Retinal pigment epithelial cell (primary cell): ENCODE measurements around the gene MRGPRX3.
A peak's percentile ranks its signal among the peaks of the same experiment; 100 is the strongest.

Experiments
- DNase-seq: peaks from one replicate; pipeline ENCODE4 v3.0.0-alpha.2; 2010; ENCODE audit warnings: low read depth
- H3K4me3 ChIP-seq: 2 replicates; pipeline ENCODE4 v1.5.1; 2011; ENCODE audit warnings: mild to moderate bottlenecking, low read length, control low read depth, moderate library complexity
- CTCF ChIP-seq: conservative IDR thresholded peaks from 2 replicates; pipeline ENCODE4 v1.5.1; 2011; ENCODE audit warnings: low read depth, low read length, control low read depth, inconsistent platforms

The MRGPRX3 gene

GRCh38 chr11:18168372-18168771, 36.0 kb downstream of the MRGPRX3 start:
- no peak overlapping the region for H3K4me3 ChIP-seq
- no peak for TF ChIP-seq CTCF
- DNase-seq: no peak

- H3K4me3 ChIP-seq: no peak overlapping the region
- DNase-seq: no peak
- TF ChIP-seq CTCF: peak; percentile 59
Observed at GRCh38 chr11:18171377-18172000, 39.1 kb downstream of the MRGPRX3 start.

DNA sequence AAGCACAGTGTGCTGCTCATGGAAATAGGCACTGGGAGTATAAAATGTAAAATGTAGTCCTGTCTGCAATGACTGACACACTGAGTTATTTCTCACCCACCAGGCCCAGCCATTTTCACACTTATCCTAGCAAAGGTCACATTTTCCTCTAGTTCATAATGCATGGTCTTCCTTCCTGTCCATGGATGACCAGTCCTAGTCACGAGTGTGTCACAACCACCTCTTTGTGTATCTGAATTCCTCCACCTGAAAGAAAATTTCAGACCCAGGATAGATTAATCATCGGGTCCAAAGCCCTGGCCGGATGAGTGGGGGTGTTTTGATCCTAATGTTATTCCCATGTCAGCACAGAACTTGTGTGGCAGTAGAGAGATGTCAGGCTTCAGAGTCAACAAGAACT, 40.3 kb downstream of the MRGPRX3 start, which contains the start of gene MRGPRX4:
Gene MRGPRX4 (plus strand): TSS at position 172 of the 400 bp plus-strand sequence. CDS start 420 bp downstream, outside the sequence.
- DNase-seq: no peak
- H3K4me3 ChIP-seq: no peak within 1 kb of the TSS
- no peak for TF ChIP-seq CTCF

DNA sequence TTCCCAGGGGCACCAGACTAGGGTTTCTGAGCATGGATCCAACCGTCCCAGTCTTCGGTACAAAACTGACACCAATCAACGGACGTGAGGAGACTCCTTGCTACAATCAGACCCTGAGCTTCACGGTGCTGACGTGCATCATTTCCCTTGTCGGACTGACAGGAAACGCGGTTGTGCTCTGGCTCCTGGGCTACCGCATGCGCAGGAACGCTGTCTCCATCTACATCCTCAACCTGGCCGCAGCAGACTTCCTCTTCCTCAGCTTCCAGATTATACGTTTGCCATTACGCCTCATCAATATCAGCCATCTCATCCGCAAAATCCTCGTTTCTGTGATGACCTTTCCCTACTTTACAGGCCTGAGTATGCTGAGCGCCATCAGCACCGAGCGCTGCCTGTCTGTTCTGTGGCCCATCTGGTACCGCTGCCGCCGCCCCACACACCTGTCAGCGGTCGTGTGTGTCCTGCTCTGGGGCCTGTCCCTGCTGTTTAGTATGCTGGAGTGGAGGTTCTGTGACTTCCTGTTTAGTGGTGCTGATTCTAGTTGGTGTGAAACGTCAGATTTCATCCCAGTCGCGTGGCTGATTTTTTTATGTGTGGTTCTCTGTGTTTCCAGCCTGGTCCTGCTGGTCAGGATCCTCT, 41.0 kb downstream of the MRGPRX3 start:
- no peak for TF ChIP-seq CTCF
- no peak for DNase-seq
- H3K4me3 ChIP-seq: no peak overlapping the region
